Choroid plexus epithelial cell (primary cell): Measurements from ENCODE around the gene RAMP3.

Experiments used
- DNase-seq: peaks from one replicate; pipeline ENCODE4 v3.0.0-alpha.2; 2010; ENCODE audit warnings: low read depth
- H3K4me3 ChIP-seq: 2 replicates; pipeline ENCODE4 v1.5.1; 2011; ENCODE audit warnings: low read depth, mild to moderate bottlenecking, control low read depth, low read length, moderate library complexity
- TF ChIP-seq, protein P1 (sequence below): conservative IDR thresholded peaks from 2 replicates; pipeline ENCODE4 v1.5.1; 2011; ENCODE audit warnings: low read depth, mild to moderate bottlenecking, control low read depth, inconsistent platforms, low read length, moderate library complexity

RAMP3 gene

DNA sequence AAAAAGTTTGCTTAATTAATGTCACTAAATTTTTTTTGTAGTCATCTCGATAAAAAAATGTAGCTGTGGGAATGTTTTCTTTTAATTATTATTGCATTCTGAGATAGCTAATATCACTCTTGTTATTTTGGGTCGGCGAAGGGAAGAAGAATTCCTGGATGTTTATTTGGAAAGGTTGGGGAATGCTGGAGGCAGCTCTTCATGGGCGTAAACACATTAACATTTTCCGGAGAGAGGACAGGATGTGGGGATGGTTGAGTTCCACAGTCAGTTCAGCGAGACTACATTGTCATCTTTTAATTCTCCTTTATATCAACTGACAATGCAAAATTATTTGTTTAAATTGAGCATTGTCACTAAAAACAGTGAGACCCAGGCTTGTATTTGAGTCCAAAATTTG is 72.5 kb downstream of the RAMP3 start:
- H3K4me3 ChIP-seq, result no peak overlapping the region
- TF ChIP-seq, protein P1, sequence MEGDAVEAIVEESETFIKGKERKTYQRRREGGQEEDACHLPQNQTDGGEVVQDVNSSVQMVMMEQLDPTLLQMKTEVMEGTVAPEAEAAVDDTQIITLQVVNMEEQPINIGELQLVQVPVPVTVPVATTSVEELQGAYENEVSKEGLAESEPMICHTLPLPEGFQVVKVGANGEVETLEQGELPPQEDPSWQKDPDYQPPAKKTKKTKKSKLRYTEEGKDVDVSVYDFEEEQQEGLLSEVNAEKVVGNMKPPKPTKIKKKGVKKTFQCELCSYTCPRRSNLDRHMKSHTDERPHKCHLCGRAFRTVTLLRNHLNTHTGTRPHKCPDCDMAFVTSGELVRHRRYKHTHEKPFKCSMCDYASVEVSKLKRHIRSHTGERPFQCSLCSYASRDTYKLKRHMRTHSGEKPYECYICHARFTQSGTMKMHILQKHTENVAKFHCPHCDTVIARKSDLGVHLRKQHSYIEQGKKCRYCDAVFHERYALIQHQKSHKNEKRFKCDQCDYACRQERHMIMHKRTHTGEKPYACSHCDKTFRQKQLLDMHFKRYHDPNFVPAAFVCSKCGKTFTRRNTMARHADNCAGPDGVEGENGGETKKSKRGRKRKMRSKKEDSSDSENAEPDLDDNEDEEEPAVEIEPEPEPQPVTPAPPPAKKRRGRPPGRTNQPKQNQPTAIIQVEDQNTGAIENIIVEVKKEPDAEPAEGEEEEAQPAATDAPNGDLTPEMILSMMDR, result no peak
- no peak for DNase-seq

DNA sequence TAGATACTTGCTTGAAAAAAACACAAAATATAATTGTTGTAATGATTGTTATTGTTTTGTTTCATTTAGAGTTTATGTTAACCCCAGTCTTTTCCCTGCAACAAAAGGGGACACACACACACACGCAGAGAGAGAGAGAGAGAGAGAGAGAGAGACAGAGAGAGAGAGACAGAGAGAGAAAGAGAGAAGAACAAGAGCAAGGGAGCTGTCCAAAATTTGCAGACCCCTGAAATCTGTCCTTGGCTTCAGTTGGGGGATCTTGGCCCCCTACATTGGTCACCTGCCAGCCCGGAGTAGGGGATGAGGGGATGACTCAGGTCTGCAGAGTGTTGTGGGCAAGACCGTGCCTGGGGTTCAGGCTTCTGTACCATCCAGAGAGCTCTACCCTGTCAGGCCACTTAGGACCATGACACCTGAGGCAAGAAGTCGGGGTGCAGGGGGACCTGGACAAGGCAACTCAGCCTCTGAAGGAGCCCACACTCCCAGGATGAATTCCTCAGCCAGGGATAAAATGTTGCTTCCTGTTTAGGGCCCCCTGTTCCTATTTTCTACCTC is 73.1 kb downstream of the RAMP3 start:
- DNase-seq, result no peak
- no peak overlapping the region for H3K4me3 ChIP-seq
- TF ChIP-seq, protein P1, result no peak

DNA sequence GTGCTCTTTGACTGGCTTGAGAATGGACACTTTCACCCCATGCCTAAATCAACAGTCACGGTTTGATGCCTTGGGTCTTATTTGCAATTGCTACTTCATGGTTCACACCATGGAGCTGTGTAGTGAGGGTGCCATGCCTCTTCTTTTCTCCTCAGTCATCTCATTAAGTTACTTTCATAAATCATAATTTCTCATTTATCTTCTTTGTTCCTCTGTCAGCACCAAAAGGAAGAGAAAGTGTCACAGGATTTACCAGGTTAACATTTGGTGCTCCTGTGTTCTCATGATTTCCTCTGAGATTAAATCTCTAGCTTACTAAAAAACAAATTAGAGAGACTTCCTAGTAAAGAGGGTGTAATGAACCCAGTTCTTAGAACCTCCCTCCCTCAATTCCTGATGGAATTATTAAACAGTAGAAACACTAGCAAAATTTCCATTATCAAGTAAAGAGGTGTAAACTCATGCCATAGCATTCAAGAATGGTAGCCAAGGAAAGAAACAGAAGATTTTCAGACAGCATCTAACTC is 75.7 kb downstream of the RAMP3 start:
- no peak overlapping the region for H3K4me3 ChIP-seq
- TF ChIP-seq, protein P1, result no peak
- DNase-seq, result no peak
